Measurements from ENCODE around the gene ACYP2.

DNA sequence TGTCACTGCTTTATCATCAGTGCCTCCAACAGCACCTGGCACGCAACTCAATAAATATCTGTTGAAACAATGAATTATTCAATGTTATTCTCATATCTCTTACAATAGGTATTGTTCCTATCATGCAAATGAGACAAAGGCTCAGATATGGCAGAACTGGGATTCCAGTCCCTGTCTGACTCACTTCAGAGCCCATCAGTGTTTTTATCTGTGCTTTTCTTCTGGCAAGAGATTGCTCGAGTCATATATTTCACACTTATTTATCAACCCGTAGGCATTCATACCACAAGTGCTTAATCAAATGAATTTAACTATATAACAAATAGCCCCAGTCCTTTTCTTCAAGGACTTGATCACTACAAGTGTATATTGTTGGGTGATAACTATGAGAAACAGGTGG lies 217.0 kb downstream of the ACYP2 start:
- TF ChIP-seq ZNF274 (IDR thresholded peaks at IDR 0.05; ENCODE audit: low read depth, low read length) (no peak), YY1 (IDR thresholded peaks at IDR 0.05; ENCODE audit: insufficient read depth, insufficient read length) (no peak), SUZ12 (IDR thresholded peaks at IDR 0.05; ENCODE audit: extremely low read depth, insufficient read depth, insufficient read length) (no peak)

Data from NT2/D1 (cell line).